Activated CD4-positive, alpha-beta T cell treated with anti-CD3 and anti-CD28 coated beads for 36 hours (primary cell): ENCODE results near the gene BID. TPM values are rescaled to one million over a fixed set of nuclear protein-coding genes. Genes with fewer than 3 reads are reported as not detected.
"Not testable (repeated sequence)": the region's sequence is repeated elsewhere in the genome, so short reads cannot be mapped to it uniquely, and the experiment has no call there.

ENCODE experiments used
- ATAC-seq: fragments of 200-7000 bp; cut with Tn5 transposase; one replicate; pipeline ENCODE4 v1.10.0; 2021; ENCODE audit warnings: mild to moderate bottlenecking, moderate library complexity
- CTCF ChIA-PET: fragments of 350-600 bp; sonication (Branson Sonifier 250); formaldehyde crosslinking; loops from one replicate; lab custom pipeline; 2021; ENCODE audit warnings: antibody characterized with exemption; lab: Charles Lee
- POLR2A ChIA-PET: fragments of 350-600 bp; sonication (Branson Sonifier 250); formaldehyde crosslinking; loops from one replicate; lab custom pipeline; 2021; ENCODE audit warnings: antibody characterized with exemption, inconsistent platforms; lab: Charles Lee
- DNase-seq: peaks from one replicate; pipeline ENCODE4 v3.0.0-alpha.2; 2020
- H3K27ac Mint-ChIP-seq: one replicate; pipeline ENCODE4 v1.8.0; 2021; ENCODE audit warnings: mixed read lengths
- H3K27me3 Mint-ChIP-seq: one replicate; pipeline ENCODE4 v1.8.0; 2021; ENCODE audit warnings: mixed read lengths
- H3K36me3 Mint-ChIP-seq: one replicate; pipeline ENCODE4 v1.8.0; 2021; ENCODE audit warnings: low read depth, mixed read lengths
- H3K4me1 Mint-ChIP-seq: one replicate; pipeline ENCODE4 v1.8.0; 2021; ENCODE audit warnings: mixed read lengths
- H3K4me3 Mint-ChIP-seq: one replicate; pipeline ENCODE4 v1.8.0; 2021; ENCODE audit warnings: mild to moderate bottlenecking, moderate library complexity, mixed read lengths
- H3K9me3 Mint-ChIP-seq: one replicate; pipeline ENCODE4 v1.8.0; 2021; ENCODE audit warnings: low read depth, mixed read lengths
- intact Hi-C, 2 experiments: fragments of 100-400 bp; cut with DNase I in 1 of 2; cut with micrococcal nuclease in 1 of 2; formaldehyde crosslinking; loops; one replicate each; pipeline versions ENCODE4 v1.14.2 to v1.15.1; 2022 to 2024; cut with DNase I, micrococcal nuclease
- total RNA-seq, 2 experiments: library from RNA; stranded (reverse); gene quantifications; one replicate each; pipeline ENCODE4 v1.2.3, GENCODE V29; 2021

The BID gene
- total RNA-seq, 2 experiments from 2014 or later, result 16.8 to 27.1 TPM

- peaks cover 38% of the 10 kb centered on the region for H3K4me1 Mint-ChIP-seq
- H3K27me3 Mint-ChIP-seq, H3K36me3 Mint-ChIP-seq, H3K4me3 Mint-ChIP-seq, H3K9me3 Mint-ChIP-seq, H3K27ac Mint-ChIP-seq, ATAC-seq, DNase-seq: not testable (repeated sequence)
- ChIA-PET CTCF (interaction anchor here (0.5 to 1.7 kb wide), 5 partner anchors 9 to 64 kb away, joined by 3 to 5 read pairs (median 3); no protein-coding TSS in a partner anchor), POLR2A (interaction anchor here (0.6 kb wide), 1 partner anchor 9 kb away, joined by 3 read pairs; no protein-coding TSS in a partner anchor)
- intact Hi-C loops, result loop anchor here (5.0 kb wide), 3 partner anchors 33 to 332 kb away; no protein-coding TSS in a partner anchor
These were observed 9.4 kb downstream of the BID start for GRCh38 chr22:17764852-17765251.

GRCh38 chr22:17764036-17764435 is 10.2 kb downstream of the BID start:
- Mint-ChIP-seq H3K9me3 (no peaks in the 10 kb centered on the region), H3K4me1 (peaks cover 34% of the 10 kb centered on the region), H3K27ac (no peak overlapping the region), H3K27me3 (peaks cover 5% of the 10 kb centered on the region), H3K36me3 (peaks cover 2% of the 10 kb centered on the region), H3K4me3 (no peak overlapping the region)
- CTCF ChIA-PET, result interaction anchor here (1.6 kb wide), 1 partner anchor 20 kb away, joined by 4 read pairs; no protein-coding TSS in a partner anchor
- DNase-seq (no peak), ATAC-seq (no peak)
- intact Hi-C loops, result no loop called here
- POLR2A ChIA-PET, result interaction anchor here (0.6 kb wide), 1 partner anchor 9 kb away, joined by 3 read pairs; no protein-coding TSS in a partner anchor

- H3K36me3 Mint-ChIP-seq, H3K9me3 Mint-ChIP-seq, H3K4me3 Mint-ChIP-seq, POLR2A ChIA-PET, H3K27me3 Mint-ChIP-seq, intact Hi-C loops, ATAC-seq, H3K27ac Mint-ChIP-seq, DNase-seq: not testable (repeated sequence)
- CTCF ChIA-PET, result interaction anchor here (0.6 to 1.6 kb wide), 3 partner anchors 20 to 121 kb away, joined by 3 to 4 read pairs (median 4); no protein-coding TSS in a partner anchor
- peaks cover 34% of the 10 kb centered on the region for H3K4me1 Mint-ChIP-seq
These were observed 10.8 kb downstream of the BID start for GRCh38 chr22:17763442-17763841.

- Mint-ChIP-seq H3K27ac (no peak overlapping the region), H3K27me3 (peaks cover 5% of the 10 kb centered on the region), H3K4me1 (peaks cover 22% of the 10 kb centered on the region), H3K9me3 (no peaks in the 10 kb centered on the region), H3K4me3 (no peak overlapping the region), H3K36me3 (peaks cover 2% of the 10 kb centered on the region)
- no peak for DNase-seq
- intact Hi-C loops, result no loop called here
- ChIA-PET POLR2A (interaction anchor here (0.6 kb wide), 1 partner anchor 10 kb away, joined by 3 read pairs; no protein-coding TSS in a partner anchor), CTCF (interaction anchor here (1.3 kb wide), 1 partner anchor 24 kb away, joined by 3 read pairs; no protein-coding TSS in a partner anchor)
- ATAC-seq, result no peak
These were observed 13.2 kb downstream of the BID start for GRCh38 chr22:17761138-17761488.

- Mint-ChIP-seq H3K27ac (no peak overlapping the region), H3K27me3 (no peaks in the 10 kb centered on the region), H3K4me1 (peaks cover 2% of the 10 kb centered on the region), H3K9me3 (no peaks in the 10 kb centered on the region), H3K4me3 (no peak overlapping the region), H3K36me3 (no peaks in the 10 kb centered on the region)
- ChIA-PET POLR2A (no interaction called here), CTCF (interaction anchor here (0.6 to 1.8 kb wide), 4 partner anchors 11 to 31 kb away, joined by 3 to 13 read pairs (median 5); no protein-coding TSS in a partner anchor)
- intact Hi-C loops, result no loop called here
- ATAC-seq (peak; percentile 69), DNase-seq (peak; percentile 70)
These were observed 19.9 kb downstream of the BID start for GRCh38 chr22:17754233-17754925.

GRCh38 chr22:17753401-17753989 is 20.8 kb downstream of the BID start:
- ChIA-PET CTCF (interaction anchor here (0.6 to 2.8 kb wide), 4 partner anchors 10 to 32 kb away, joined by 3 to 16 read pairs (median 9); no protein-coding TSS in a partner anchor), POLR2A (no interaction called here)
- H3K4me1 Mint-ChIP-seq, result peaks cover 2% of the 10 kb centered on the region
- no peak overlapping the region for H3K27ac Mint-ChIP-seq
- H3K4me3 Mint-ChIP-seq, result no peak overlapping the region
- no peaks in the 10 kb centered on the region for H3K36me3 Mint-ChIP-seq
- no peaks in the 10 kb centered on the region for H3K9me3 Mint-ChIP-seq
- intact Hi-C loops, result no loop called here
- DNase-seq (no peak), ATAC-seq (no peak)
- no peaks in the 10 kb centered on the region for H3K27me3 Mint-ChIP-seq

GRCh38 chr22:17751596-17751995 is 22.7 kb downstream of the BID start:
- Mint-ChIP-seq H3K27ac (no peak overlapping the region), H3K4me3 (no peak overlapping the region), H3K9me3 (no peaks in the 10 kb centered on the region), H3K27me3 (no peaks in the 10 kb centered on the region), H3K4me1 (peaks cover 2% of the 10 kb centered on the region), H3K36me3 (no peaks in the 10 kb centered on the region)
- no peak for ATAC-seq
- intact Hi-C loops, result no loop called here
- ChIA-PET POLR2A (no interaction called here), CTCF (interaction anchor here (2.0 to 2.8 kb wide), 2 partner anchors 9 to 34 kb away, joined by 5 to 16 read pairs; no protein-coding TSS in a partner anchor)
- DNase-seq, result no peak

GRCh38 chr22:17749605-17750395 is 24.5 kb downstream of the BID start:
- Mint-ChIP-seq H3K4me1 (no peaks in the 10 kb centered on the region), H3K4me3 (no peak overlapping the region), H3K9me3 (no peaks in the 10 kb centered on the region), H3K27ac (no peak overlapping the region), H3K36me3 (no peaks in the 10 kb centered on the region), H3K27me3 (no peaks in the 10 kb centered on the region)
- no peak for DNase-seq
- ChIA-PET CTCF (no interaction called here), POLR2A (no interaction called here)
- no peak for ATAC-seq
- intact Hi-C loops, result loop anchor here in 1 of 2 experiments (10.0 kb wide), 1 partner anchor 145 kb away; no protein-coding TSS in a partner anchor

- Mint-ChIP-seq H3K27me3 (no peaks in the 10 kb centered on the region), H3K4me1 (no peaks in the 10 kb centered on the region), H3K9me3 (no peaks in the 10 kb centered on the region), H3K27ac (no peak overlapping the region), H3K36me3 (no peaks in the 10 kb centered on the region), H3K4me3 (no peak overlapping the region)
- ChIA-PET POLR2A (no interaction called here), CTCF (no interaction called here)
- intact Hi-C loops, result loop anchor here in 1 of 2 experiments (10.0 kb wide), 1 partner anchor 146 kb away; no protein-coding TSS in a partner anchor
- ATAC-seq (no peak), DNase-seq (no peak)
These were observed 25.5 kb downstream of the BID start for GRCh38 chr22:17748555-17749353.

GRCh38 chr22:17746916-17747315 is 27.4 kb downstream of the BID start:
- POLR2A ChIA-PET, result no interaction called here
- Mint-ChIP-seq H3K27me3 (no peaks in the 10 kb centered on the region), H3K36me3 (no peaks in the 10 kb centered on the region), H3K4me3 (no peak overlapping the region), H3K4me1 (peaks cover 4% of the 10 kb centered on the region), H3K27ac (no peak overlapping the region), H3K9me3 (no peaks in the 10 kb centered on the region)
- no peak for ATAC-seq
- CTCF ChIA-PET, result no interaction called here
- DNase-seq, result no peak
- intact Hi-C loops, result loop anchor here in 1 of 2 experiments (10.0 kb wide), 1 partner anchor 148 kb away; no protein-coding TSS in a partner anchor
